ENCODE measurements around the gene DCUN1D1.

DCUN1D1 gene

GRCh38 chr3:182914341-182914740 is 66.0 kb downstream of the DCUN1D1 start:
- TF ChIP-seq ZFP3 (CRISPR knock-in tag; IDR thresholded peaks at IDR 0.05) (no peak), TSHZ2 (CRISPR knock-in tag; IDR thresholded peaks at IDR 0.05) (no peak), ZC3H10 (CRISPR knock-in tag; IDR thresholded peaks at IDR 0.05) (0 out of 2 replicates have a peak, but pooled peaks have one; percentile 55), BACH2 (CRISPR knock-in tag; IDR thresholded peaks at IDR 0.05; ENCODE audit: borderline replicate concordance) (no peak), ISL1 (CRISPR knock-in tag; IDR thresholded peaks at IDR 0.05) (peak; percentile 62)
- ATAC-seq, result no peak

- TF ChIP-seq ISL1 (CRISPR knock-in tag; IDR thresholded peaks at IDR 0.05) (no peak), ARNTL (CRISPR knock-in tag; IDR thresholded peaks at IDR 0.05; ENCODE audit: borderline replicate concordance, low read depth) (no peak), SNAI2 (CRISPR knock-in tag; IDR thresholded peaks at IDR 0.05) (no peak), ZC3H10 (CRISPR knock-in tag; IDR thresholded peaks at IDR 0.05) (no peak), CSDC2 (CRISPR knock-in tag; IDR thresholded peaks at IDR 0.05) (no peak), CREB5 (CRISPR knock-in tag; IDR thresholded peaks at IDR 0.05; ENCODE audit: low read depth) (no peak), GLIS3 (CRISPR knock-in tag; IDR thresholded peaks at IDR 0.05) (no peak), ZNF8 (CRISPR knock-in tag; IDR thresholded peaks at IDR 0.05) (no peak), POU6F1 (CRISPR knock-in tag; IDR thresholded peaks at IDR 0.05; ENCODE audit: borderline replicate concordance, low read depth) (no peak), BACH2 (CRISPR knock-in tag; IDR thresholded peaks at IDR 0.05; ENCODE audit: borderline replicate concordance) (no peak), ZFP30 (CRISPR knock-in tag; IDR thresholded peaks at IDR 0.05) (no peak), TCF4 (CRISPR knock-in tag; IDR thresholded peaks at IDR 0.05; ENCODE audit: borderline replicate concordance) (no peak)
- ATAC-seq, result no peak
Measured at GRCh38 chr3:182913889-182914288, 66.4 kb downstream of the DCUN1D1 start.

- no peak for ATAC-seq
- no peak for TF ChIP-seq CSDC2 (CRISPR knock-in tag; IDR thresholded peaks at IDR 0.05)
- TF ChIP-seq CSRNP3 (CRISPR knock-in tag; IDR thresholded peaks at IDR 0.05), result no peak
- TF ChIP-seq ISL1 (CRISPR knock-in tag; IDR thresholded peaks at IDR 0.05), result no peak
- no peak for TF ChIP-seq GLIS3 (CRISPR knock-in tag; IDR thresholded peaks at IDR 0.05)
- TF ChIP-seq POU6F1 (CRISPR knock-in tag; IDR thresholded peaks at IDR 0.05; ENCODE audit: borderline replicate concordance, low read depth), result no peak
- no peak for TF ChIP-seq ZNF70 (CRISPR knock-in tag; IDR thresholded peaks at IDR 0.05)
- TF ChIP-seq ZFP3 (CRISPR knock-in tag; IDR thresholded peaks at IDR 0.05), result no peak
- TF ChIP-seq PATZ1 (CRISPR knock-in tag; IDR thresholded peaks at IDR 0.05; ENCODE audit: borderline replicate concordance), result no peak
Measured at GRCh38 chr3:182912474-182912873, 67.9 kb downstream of the DCUN1D1 start.

Data from SK-N-SH treated with all-trans-retinoic acid at 6 μM for 48 hours (cell line).